GM19395 (cell line): Measurements from ENCODE around the gene PHKB.
"Not testable (repeated sequence)": the region's sequence is repeated elsewhere in the genome, so short reads cannot be mapped to it uniquely, and the experiment has no call there.

ENCODE experiments used
- ATAC-seq: cut with Tn5 transposase; IDR thresholded peaks from one replicate; pipeline ENCODE4 v1.9.1; 2021; ENCODE audit warnings: mild to moderate bottlenecking, moderate library complexity; ENCODE audit not compliant: unreplicated experiment

Gene PHKB

DNA sequence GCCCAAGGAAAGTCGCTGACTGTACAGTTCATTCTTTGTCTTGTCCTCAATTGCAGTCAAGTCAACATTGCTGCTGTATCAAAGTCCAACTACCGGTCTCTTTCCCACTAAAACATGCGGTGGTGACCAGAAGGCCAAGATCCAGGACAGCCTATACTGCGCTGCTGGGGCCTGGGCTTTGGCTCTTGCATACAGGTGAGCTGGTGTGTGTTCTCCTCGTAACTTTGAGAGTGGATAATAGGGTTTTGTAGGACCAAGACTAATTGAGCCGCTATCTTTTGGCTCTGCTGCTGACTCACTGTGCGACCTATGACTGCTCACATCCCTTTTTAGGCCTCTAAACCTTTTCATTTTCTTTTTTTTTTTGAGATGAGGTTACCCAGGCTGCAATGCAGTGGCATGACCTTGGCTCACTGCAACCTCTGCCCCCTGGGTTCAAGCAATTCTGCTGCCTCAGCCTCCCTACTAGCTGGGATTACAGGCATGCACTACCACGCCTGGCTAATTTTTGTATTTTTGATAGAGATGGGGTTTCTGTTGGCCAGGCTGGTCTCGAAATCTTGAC is 38.7 kb downstream of the PHKB start:
- ATAC-seq = no peak

DNA sequence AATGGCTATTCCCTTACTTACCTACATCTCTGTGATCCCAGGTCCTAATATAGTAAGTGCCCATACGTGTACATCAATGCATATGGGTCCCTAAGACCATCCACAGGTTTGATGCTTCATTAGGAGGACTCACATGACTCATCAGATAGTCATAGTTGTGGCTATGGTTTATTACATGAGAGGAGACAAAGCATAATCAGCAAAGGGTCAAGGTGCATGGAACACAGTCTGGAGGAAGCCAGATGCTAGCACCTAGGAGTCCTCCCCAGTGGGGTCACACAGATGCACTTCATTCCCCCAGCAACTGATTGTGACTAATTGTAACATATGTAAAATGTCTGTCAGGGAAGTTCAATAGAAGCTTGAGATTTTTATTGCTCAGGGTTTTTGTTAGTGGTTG is 42.8 kb downstream of the PHKB start:
- no peak for ATAC-seq

DNA sequence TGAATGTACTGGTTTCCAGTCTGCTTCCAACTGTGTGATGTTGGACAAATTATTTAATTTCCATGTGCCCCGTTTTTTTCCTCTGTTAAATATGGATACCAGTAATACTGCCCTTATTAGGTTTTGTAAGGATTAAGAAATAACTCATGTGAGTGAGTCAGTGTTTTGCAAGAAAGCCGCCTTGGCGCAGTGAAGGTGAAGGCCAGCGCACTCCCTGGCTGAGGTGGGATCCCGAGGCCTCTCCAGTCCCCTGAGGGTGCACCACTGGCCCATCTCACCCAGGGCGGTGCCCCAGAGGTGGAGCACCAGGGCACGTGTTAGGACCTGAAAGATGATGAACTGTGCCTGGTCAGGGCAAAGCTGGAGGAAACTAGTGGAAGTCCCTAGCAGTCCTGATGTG is 43.5 kb downstream of the PHKB start:
- no peak for ATAC-seq

DNA sequence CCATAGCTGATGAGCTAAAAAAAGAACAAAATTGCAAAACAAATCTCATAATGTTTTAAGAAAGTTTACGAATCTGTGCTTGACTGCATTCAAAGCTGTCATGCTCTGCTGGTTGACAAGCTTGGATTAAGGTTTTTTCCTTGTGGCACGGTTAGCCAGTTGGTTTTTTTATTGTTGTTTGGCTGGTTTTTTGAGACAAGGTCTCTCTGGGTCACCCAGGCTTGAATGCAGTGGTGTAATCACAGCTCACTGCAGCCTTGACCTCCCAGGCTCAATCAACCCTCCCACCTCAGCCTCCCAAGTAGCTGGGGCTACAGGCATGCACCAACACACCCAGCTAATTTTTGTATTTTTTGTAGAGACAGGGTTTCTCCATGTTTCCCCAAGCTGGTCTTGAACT is 45.7 kb downstream of the PHKB start:
- no peak for ATAC-seq

DNA sequence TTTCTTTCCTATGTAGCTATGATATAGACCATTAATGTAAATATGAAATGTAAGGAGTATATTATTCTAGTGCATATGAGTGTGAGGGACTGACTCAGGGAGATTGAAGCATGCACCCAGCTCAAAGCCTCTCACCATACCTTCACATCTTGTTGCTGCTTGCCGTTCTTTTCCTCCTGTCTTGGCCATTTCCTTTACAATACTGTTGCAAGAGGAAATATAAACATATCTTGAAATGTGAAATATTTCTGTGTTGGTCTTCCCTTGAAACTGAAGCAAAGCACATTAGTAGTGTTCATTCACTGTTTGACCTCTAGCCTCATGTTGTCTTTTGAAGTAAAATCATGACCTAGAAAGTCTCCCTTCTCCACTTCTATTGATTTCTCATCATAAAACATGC is 46.6 kb downstream of the PHKB start:
- no peak for ATAC-seq

DNA sequence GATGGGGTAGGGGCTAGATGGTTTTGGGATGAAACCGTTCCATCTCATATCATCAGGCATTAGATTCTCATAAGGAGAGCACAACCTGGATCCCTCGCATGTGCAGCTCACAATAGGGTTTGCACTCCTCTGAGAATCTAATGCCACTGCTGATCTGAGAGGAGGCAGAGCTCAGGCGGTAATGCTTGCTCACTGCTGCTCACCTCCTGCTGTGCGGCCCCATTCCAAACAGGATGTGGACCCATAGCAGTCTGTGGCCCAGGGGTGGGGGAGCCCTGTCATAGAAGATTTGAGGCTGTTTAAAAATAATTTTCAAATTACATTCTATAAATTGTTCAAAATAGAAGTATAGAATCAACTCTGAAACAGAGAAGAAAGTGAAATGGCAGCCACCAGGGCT is 50.8 kb downstream of the PHKB start:
- no peak for ATAC-seq

DNA sequence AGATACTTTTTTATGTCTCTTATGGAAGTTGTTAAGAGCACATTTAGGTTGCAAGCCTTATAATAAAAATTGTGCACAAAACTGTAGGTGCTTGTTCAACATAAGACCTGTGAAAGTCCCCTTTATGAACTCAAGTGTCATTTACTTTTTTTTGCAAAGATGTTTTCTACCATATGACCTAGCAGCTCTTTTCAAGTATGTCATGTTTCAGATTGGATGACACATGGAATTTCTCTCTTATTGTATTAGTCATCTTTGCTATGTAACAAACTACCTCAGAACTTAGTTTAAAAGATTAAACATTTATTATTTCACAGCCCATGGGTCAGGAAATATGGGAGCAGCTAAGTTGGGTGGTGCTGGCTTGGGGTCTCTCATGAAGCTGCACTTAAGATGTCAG is 57.9 kb downstream of the PHKB start:
- no peak for ATAC-seq

DNA sequence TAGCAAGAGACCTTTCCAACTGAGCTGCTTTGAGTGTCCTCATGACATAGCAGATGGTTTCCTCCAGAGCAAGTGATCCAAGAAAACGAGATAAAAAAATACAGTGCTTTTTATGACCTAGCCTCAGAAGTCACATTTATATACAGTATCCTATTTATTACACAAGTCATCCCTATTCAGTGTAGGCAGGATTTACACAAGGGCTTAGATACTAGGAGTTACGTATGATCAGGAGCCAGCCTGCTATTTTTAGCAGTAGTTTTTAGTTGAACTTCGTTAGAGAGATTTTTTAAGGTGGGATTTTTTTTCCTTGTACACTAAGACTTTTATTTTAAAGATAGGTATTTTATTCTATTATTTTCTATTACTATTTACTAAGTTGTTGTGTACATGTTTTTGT is 58.4 kb downstream of the PHKB start:
- ATAC-seq = no peak

DNA sequence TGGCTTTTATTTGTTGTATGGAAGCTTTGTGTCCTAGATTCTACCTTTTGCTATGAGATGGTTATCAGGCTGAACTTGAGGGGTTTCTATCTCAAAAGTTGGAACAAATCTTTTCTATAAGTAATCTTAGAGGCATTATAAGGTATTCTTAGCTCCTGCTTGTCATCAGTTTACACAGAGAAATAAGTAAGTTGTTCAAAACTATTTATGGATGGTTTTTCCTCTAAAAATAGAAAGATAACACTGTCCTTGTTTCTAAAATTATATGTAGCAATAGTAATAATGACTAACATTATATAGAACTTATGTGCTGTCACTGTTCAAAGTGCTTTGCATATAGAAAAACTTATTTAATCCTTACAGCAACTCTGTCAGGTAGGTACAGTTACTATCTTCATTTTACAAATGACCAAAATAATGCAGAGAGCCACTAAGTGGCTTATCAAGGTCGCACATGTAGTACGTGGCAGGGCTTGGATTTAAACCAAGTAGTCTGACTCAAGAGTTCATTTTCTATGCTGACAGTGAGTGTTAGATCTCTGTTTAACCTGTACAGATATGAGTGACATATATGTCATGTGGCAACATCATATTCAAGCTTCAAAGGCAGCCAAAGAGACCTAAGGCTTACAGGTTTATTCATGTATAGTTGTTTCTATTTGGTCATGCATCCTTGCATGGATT is 59.0 kb downstream of the PHKB start:
- no peak for ATAC-seq

DNA sequence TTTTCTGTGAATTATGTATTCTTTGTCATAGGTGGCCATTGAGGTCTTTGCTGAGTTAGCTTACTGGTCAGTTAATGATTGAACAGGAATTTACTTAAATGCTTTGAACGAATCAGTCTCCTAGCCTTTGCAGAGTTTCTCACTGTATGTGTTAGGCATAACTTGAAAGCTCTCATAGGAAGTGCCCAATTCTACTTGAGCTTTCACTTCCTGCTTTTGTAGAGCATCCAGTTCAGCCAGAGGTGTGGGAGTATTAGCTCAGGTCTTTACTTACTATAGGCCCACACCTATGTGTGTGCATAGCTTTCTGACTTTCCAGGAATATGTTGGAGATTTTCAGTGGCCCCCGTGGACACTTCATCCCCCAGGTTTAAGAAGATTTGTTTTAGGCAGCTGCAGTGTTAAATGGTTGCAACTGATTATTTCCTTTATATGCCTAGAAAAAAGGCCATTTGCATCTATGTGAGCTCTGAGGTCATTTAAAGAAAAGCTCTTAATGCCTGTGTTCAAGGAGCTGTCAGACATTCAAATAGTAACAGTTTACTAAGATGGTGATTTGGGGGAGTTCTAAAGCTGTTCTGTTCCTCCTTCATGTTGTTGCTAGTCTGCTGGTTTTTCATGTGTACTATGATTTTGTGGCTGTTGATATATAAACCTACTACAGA is 62.3 kb downstream of the PHKB start:
- ATAC-seq = peak; percentile 100

DNA sequence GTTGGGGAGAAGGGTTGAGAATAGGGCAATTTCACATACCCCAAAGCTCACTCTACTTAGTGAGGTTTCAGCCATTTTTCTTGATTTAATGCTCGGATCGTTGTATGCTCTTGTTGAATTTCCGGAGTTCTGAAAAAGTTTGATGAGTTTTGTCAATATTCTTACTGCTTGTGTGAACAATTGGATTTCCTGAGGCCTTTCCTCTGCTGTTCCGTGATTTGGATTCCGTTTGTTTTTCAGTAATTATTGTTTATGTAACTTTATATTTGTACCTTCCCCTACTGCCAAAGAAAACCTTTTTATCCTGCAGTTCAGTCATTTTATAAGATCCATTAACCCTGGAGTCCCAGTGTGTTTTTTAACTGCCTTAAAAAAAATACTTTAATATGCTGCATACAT is 62.9 kb downstream of the PHKB start:
- no peak for ATAC-seq

DNA sequence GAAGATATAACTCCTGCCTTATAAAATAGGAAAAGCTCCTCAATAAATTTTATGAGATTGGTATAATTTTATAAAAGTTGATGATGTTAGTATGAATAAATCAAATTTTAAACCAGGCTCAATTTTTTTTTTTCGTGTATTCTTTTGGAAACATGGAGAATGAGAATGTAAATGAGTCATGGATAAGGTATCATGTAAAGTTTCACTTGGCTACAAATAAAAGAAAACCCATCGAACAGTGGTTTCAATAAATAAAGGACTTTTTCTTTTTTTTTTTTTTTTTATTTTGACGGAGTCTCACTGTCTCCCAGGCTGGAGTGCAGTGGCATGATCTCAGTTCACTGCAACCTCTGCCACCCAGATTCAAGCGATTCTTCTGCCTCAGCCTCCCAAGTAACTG is 67.3 kb downstream of the PHKB start:
- ATAC-seq = no peak

DNA sequence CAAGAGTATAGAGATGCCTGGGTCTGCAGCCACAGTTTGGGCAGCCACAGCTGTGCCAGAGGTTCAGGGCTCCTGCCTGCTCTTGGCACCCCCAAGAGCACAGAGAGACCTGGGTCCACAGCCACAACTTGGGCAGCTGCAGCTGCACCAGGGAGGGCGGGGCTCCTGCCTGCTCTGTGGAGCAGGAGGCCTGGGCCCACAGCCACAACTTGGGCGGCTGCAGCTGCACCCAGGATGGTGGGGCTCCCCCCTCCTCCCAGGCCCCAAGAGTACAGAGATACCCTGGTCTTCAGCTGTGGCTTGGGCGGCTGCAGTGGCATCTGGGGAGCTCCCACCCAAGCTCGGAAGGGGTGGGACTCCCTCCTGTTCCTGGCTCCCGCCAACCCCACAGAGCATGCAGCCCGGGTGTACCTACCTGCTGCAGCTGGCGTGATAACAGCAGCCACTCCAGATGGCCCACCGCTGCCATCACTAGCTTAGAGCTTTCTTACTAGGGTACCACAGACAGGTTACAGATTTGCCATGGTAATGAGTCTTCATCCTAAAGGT is 72.7 kb downstream of the PHKB start:
- ATAC-seq = no peak

DNA sequence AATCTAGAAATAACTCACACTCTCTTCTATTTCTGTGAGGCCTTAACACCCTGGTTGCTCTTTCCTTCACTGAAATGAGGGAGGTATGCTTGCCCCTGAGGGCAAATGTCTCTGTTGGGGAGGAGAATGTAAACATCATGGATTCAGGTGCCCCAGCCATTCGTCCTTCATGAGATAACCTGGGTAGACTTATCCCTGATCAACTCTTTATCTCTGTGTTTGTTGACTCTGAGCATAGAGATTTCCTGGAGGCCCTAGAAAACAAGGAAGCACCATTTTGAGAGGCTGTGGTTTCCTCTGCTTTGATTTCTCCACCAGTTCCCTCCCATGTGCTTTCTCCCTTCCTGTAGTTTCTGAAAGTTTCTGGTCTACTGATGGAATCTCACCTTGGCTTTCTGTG is 77.3 kb downstream of the PHKB start:
- no peak for ATAC-seq

DNA sequence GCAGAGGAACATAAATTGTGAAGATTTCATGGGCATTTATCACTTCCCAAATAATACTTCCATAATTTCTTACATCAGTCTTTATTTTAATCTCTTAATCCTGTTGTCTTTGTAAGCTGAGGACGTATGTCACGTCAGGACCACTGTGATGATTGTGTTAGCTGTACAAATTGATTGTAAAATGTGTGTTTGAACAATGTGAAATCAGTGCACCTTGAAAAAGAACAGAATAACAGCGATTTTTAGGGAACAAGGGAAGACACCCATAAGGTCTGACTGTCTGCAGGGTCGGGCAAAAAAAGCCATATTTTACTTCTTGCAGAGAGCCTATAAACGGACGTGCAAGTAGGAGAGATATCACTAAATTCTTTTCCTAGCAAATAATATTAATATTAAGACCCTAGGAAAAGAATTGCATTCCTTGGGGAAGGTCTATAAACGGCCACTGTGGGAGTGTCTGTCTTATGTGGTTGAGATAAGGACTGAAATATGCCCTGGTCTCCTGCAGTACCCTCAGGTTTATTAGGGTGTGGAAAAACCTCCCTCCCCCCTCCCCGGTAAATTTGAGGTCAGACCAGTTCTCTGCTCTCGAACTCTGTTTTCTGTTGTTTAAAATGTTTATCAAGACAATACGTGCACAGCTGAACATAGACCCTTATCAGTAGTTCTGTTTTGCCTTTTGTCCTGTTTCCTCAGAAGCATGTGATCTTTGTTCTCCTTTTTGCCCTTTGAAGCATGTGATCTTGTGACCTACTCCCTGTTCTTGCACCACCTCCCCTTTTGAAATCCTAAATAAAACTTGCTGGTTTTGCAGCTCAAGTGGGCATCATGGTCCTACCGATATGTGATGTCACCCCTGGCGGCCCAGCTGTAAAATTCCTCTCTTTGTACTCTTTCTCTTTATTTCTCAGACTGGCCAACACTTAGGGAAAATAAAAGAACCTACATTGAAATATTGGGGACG is 78.9 kb downstream of the PHKB start:
- ATAC-seq = not testable (repeated sequence)

DNA sequence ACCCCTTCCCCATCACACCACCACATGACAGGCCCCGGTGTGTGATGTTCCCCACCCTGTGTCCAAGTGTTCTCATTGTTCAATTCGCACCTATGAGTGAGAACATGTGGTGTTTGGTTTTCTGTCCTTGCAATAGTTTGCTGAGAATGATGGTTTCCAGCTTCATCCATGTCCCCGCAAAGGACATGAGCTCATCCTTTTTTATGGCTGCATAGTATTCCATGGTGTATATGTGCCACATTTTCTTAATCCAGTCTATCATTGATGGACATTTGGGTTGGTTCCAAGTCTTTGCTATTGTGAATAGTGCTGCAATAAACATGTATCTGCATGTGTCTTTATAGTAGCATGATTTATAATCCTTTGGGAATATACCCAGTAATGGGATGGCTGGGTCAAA is 80.0 kb downstream of the PHKB start:
- not testable (repeated sequence) for ATAC-seq

DNA sequence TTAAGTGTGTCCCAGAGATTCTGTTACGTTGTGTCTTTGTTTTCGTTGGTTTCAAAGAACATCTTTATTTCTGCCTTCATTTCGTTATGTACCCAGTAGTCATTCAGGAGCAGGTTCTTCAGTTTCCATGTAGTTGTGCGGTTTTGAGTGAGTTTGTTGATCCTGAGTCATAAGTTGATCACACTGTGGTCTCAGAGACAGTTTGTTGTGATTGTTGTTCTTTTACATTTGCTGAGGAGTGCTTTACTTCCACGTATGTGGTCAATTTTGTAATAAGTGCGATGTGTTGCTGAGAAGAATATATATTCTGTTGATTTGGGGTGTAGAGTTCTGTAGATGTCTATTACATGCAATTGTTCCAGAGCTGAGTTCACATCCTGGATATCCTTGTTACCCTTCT is 83.1 kb downstream of the PHKB start:
- ATAC-seq = not testable (repeated sequence)

DNA sequence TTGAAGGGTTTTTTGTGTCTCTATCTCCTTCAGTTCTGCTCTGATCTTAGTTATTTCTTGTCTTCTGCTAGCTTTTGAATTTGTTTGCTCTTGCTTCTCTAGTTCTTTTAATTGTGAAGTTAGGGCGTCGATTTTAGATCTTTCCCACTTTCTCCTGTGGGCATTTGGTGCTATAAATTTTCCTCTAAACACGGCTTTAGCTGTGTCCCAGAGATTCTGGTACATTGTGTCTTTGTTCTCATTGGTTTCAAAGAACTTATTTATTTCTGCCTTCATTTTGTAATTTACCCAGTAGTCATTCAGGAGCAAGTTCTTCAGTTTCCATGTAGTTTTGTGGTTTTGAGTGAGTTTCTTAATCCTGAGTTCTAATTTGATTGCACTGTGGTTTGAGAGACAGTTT is 90.1 kb downstream of the PHKB start:
- ATAC-seq = not testable (repeated sequence)

DNA sequence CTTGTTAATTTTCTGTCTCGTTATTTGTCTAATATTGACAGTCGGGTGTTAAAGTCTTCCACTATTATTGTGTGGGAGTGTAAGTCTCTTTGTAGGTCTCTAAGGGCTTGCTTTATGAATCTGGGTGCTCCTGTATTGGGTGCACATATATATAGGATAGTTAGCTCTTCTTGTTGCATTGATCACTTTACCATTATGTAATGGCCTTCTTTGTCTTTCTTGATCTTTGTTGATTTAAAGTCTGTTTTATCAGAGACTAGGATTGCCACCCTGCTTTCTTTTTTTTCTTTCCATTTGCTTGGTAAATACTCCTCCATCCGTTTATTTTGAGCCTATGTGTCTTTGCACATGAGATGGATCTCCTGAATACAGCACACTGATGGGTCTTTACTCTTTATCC is 90.6 kb downstream of the PHKB start:
- ATAC-seq = not testable (repeated sequence)

DNA sequence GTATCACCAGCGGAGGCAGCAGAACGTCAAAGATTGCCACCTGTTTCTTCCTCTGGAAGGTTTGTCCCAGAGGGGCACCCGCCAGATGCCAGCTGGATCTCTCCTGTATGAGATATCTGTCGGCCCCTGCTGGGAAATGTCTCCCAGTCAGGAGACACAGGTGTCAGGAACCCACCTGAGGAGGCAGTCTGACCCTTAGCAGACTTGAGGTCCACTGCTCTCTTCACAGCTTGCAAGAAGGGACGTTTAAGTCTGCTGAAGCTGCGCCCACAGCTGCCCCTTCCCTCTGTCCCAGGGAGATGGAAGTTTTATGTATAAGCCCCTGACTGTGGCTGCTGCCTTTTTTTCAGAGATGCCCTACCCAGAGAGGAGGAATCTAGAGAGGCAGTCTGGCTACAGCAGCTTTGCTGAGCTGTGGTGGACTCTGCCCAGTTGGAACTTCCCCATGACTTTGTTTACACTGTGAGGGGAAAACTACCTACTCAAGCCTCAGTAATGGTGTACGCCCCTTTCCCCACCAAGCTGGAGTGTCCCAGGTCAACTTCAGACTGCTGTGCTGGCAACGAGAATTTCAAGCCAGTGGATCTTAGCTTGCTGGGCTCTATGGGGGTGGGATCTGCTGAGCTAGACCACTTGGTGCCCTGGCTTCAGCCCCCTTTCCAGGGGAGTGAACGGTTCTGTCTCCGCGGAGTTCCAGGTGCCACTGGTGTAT is 92.9 kb downstream of the PHKB start:
- no peak for ATAC-seq
